Natural killer cell treated with Interleukin-12 subunit alpha and Interleukin-12 subunit beta and Interleukin-15 and Interleukin-18, amount 100 ng/mL, for 72 hours (primary cell): ENCODE measurements around the gene PALLD. TPM values are rescaled to one million over a fixed set of nuclear protein-coding genes. Genes with fewer than 3 reads are reported as not detected.

Experiments
- ATAC-seq, 2 donors: fragments of 150-1000 bp; cut with Tn5 transposase in 1 of 2; sonication (Bioruptor Pico), chemical (Tn5 transposase) in 1 of 2; 2 replicates each; pipeline ENCODE4 v1.10.0; 2021
- DNase-seq: peaks from one replicate; pipeline ENCODE4 v3.0.0; 2022; ENCODE audit warnings: low spot score
- H3K27ac Mint-ChIP-seq, 2 donors: 1 replicate in 1 of 2; 2 replicates in 1 of 2; pipeline ENCODE4 v1.8.0; 2022; ENCODE audit warnings: mixed read lengths in 2 of 2, mild to moderate bottlenecking in 1 of 2, moderate library complexity in 1 of 2
- H3K27me3 Mint-ChIP-seq, 2 donors: 1 replicate in 1 of 2; 2 replicates in 1 of 2; pipeline ENCODE4 v1.8.0; 2022; ENCODE audit warnings: mixed read lengths in 2 of 2
- H3K36me3 Mint-ChIP-seq: one replicate; pipeline ENCODE4 v1.8.0; 2022; ENCODE audit warnings: mixed read lengths
- H3K4me1 Mint-ChIP-seq, 2 donors: 1 replicate in 1 of 2; 2 replicates in 1 of 2; pipeline ENCODE4 v1.8.0; 2022; ENCODE audit warnings: low read depth in 2 of 2, mixed read lengths in 2 of 2, mild to moderate bottlenecking in 1 of 2
- H3K4me3 Mint-ChIP-seq: one replicate; pipeline ENCODE4 v1.8.0; 2022; ENCODE audit warnings: mixed read lengths
- H3K9me3 Mint-ChIP-seq: 2 replicates; pipeline ENCODE4 v1.8.0; 2022; ENCODE audit warnings: mixed read lengths
- total RNA-seq, 2 donors: library from RNA; stranded (reverse); gene quantifications; one replicate each; pipeline ENCODE4 v1.2.3, GENCODE V29; 2022

The PALLD gene
- total RNA-seq, 2 donors from 2014 or later = 0.52 to 11.0 TPM

GRCh38 chr4:168562041-168562571 lies 65.3 kb downstream of the PALLD start:
- H3K9me3 Mint-ChIP-seq = no peaks in the 10 kb centered on the region
- H3K4me1 Mint-ChIP-seq = no peaks in the 10 kb centered on the region
- DNase-seq = no peak
- H3K36me3 Mint-ChIP-seq = no peaks in the 10 kb centered on the region
- H3K27ac Mint-ChIP-seq = no peak overlapping the region
- no peak overlapping the region for H3K4me3 Mint-ChIP-seq
- H3K27me3 Mint-ChIP-seq = peaks cover 26 to 38% of the 10 kb centered on the region in 2 donors
- no peak for ATAC-seq

GRCh38 chr4:168564023-168564422 lies 67.2 kb downstream of the PALLD start:
- no peak for DNase-seq
- Mint-ChIP-seq H3K9me3 (no peaks in the 10 kb centered on the region), H3K4me3 (no peak overlapping the region), H3K27me3 (peaks cover 15 to 22% of the 10 kb centered on the region in 2 donors), H3K27ac (no peak overlapping the region), H3K36me3 (no peaks in the 10 kb centered on the region), H3K4me1 (no peaks in the 10 kb centered on the region)
- ATAC-seq = no peak

- Mint-ChIP-seq H3K4me1 (no peaks in the 10 kb centered on the region), H3K36me3 (no peaks in the 10 kb centered on the region), H3K4me3 (no peak overlapping the region), H3K9me3 (no peaks in the 10 kb centered on the region), H3K27me3 (peaks cover 10 to 29% of the 10 kb centered on the region in 2 donors), H3K27ac (no peak overlapping the region)
- no peak for ATAC-seq
- no peak for DNase-seq
Observed at GRCh38 chr4:168565130-168565529, 68.3 kb downstream of the PALLD start.

GRCh38 chr4:168566726-168567125 lies 69.9 kb downstream of the PALLD start:
- H3K36me3 Mint-ChIP-seq = no peaks in the 10 kb centered on the region
- H3K4me1 Mint-ChIP-seq = no peaks in the 10 kb centered on the region
- no peaks in the 10 kb centered on the region for H3K9me3 Mint-ChIP-seq
- H3K4me3 Mint-ChIP-seq = no peak overlapping the region
- H3K27ac Mint-ChIP-seq = no peak overlapping the region
- peaks cover 13 to 37% of the 10 kb centered on the region in 2 donors for H3K27me3 Mint-ChIP-seq
- ATAC-seq (no peak), DNase-seq (no peak)

- no peak overlapping the region for H3K27ac Mint-ChIP-seq
- peaks cover 0 to 4% of the 10 kb centered on the region in 2 donors for H3K4me1 Mint-ChIP-seq
- no peaks in the 10 kb centered on the region for H3K36me3 Mint-ChIP-seq
- ATAC-seq = no peak
- no peak overlapping the region for H3K4me3 Mint-ChIP-seq
- DNase-seq = no peak
- peaks cover 11 to 31% of the 10 kb centered on the region in 2 donors for H3K27me3 Mint-ChIP-seq
- H3K9me3 Mint-ChIP-seq = no peaks in the 10 kb centered on the region
Observed at GRCh38 chr4:168569066-168569930, 72.4 kb downstream of the PALLD start.

- H3K4me3 Mint-ChIP-seq = no peak overlapping the region
- no peaks in the 10 kb centered on the region for H3K36me3 Mint-ChIP-seq
- no peak for ATAC-seq
- peaks cover 16 to 38% of the 10 kb centered on the region in 2 donors for H3K27me3 Mint-ChIP-seq
- no peak overlapping the region for H3K27ac Mint-ChIP-seq
- H3K4me1 Mint-ChIP-seq = peaks cover 0 to 4% of the 10 kb centered on the region in 2 donors
- no peak for DNase-seq
- H3K9me3 Mint-ChIP-seq = no peaks in the 10 kb centered on the region
Observed at GRCh38 chr4:168569931-168570276, 73.1 kb downstream of the PALLD start.

- ATAC-seq (no peak), DNase-seq (no peak)
- Mint-ChIP-seq H3K4me1 (peaks cover 0 to 4% of the 10 kb centered on the region in 2 donors), H3K4me3 (no peak overlapping the region), H3K27ac (no peak overlapping the region), H3K27me3 (peaks cover 14 to 35% of the 10 kb centered on the region in 2 donors), H3K9me3 (no peaks in the 10 kb centered on the region), H3K36me3 (no peaks in the 10 kb centered on the region)
Observed at GRCh38 chr4:168570466-168570865, 73.6 kb downstream of the PALLD start.

- no peak for ATAC-seq
- no peaks in the 10 kb centered on the region for H3K36me3 Mint-ChIP-seq
- H3K27ac Mint-ChIP-seq = no peak overlapping the region
- H3K9me3 Mint-ChIP-seq = no peaks in the 10 kb centered on the region
- no peak for DNase-seq
- peaks cover 0 to 4% of the 10 kb centered on the region in 2 donors for H3K4me1 Mint-ChIP-seq
- no peak overlapping the region for H3K4me3 Mint-ChIP-seq
- peaks cover 14 to 33% of the 10 kb centered on the region in 2 donors for H3K27me3 Mint-ChIP-seq
Observed at GRCh38 chr4:168572002-168572401, 75.2 kb downstream of the PALLD start.

GRCh38 chr4:168573870-168574269 lies 77.0 kb downstream of the PALLD start:
- no peak for ATAC-seq
- H3K27ac Mint-ChIP-seq = no peak overlapping the region
- peaks cover 0 to 4% of the 10 kb centered on the region in 2 donors for H3K4me1 Mint-ChIP-seq

GRCh38 chr4:168574581-168575295 lies 77.9 kb downstream of the PALLD start:
- DNase-seq = no peak
- H3K36me3 Mint-ChIP-seq = no peaks in the 10 kb centered on the region
- no peaks in the 10 kb centered on the region for H3K9me3 Mint-ChIP-seq
- H3K27me3 Mint-ChIP-seq = peaks cover 14 to 40% of the 10 kb centered on the region in 2 donors
- H3K4me3 Mint-ChIP-seq = no peak overlapping the region
- peaks cover 0 to 4% of the 10 kb centered on the region in 2 donors for H3K4me1 Mint-ChIP-seq
- ATAC-seq = no peak
- H3K27ac Mint-ChIP-seq = no peak overlapping the region

More at GRCh38 chr4:168573870-168574269, 77.0 kb downstream of the PALLD start:
- no peaks in the 10 kb centered on the region for H3K36me3 Mint-ChIP-seq
- no peaks in the 10 kb centered on the region for H3K9me3 Mint-ChIP-seq
- H3K27me3 Mint-ChIP-seq = peaks cover 14 to 40% of the 10 kb centered on the region in 2 donors
- DNase-seq = no peak
- H3K4me3 Mint-ChIP-seq = no peak overlapping the region

- Mint-ChIP-seq H3K4me3 (no peak overlapping the region), H3K27me3 (peaks cover 14 to 43% of the 10 kb centered on the region in 2 donors), H3K4me1 (peaks cover 0 to 4% of the 10 kb centered on the region in 2 donors), H3K9me3 (no peaks in the 10 kb centered on the region), H3K27ac (no peak overlapping the region), H3K36me3 (no peaks in the 10 kb centered on the region)
- DNase-seq = no peak
- ATAC-seq = no peak
Observed at GRCh38 chr4:168575473-168575872, 78.6 kb downstream of the PALLD start.

- Mint-ChIP-seq H3K27ac (no peak overlapping the region), H3K9me3 (no peaks in the 10 kb centered on the region), H3K36me3 (no peaks in the 10 kb centered on the region), H3K4me3 (no peak overlapping the region), H3K4me1 (peaks cover 0 to 4% of the 10 kb centered on the region in 2 donors), H3K27me3 (peaks cover 14 to 53% of the 10 kb centered on the region in 2 donors)
- ATAC-seq (no peak), DNase-seq (no peak)
Observed at GRCh38 chr4:168577624-168578023, 80.8 kb downstream of the PALLD start.

GRCh38 chr4:168580228-168580627 lies 83.4 kb downstream of the PALLD start:
- no peaks in the 10 kb centered on the region for H3K9me3 Mint-ChIP-seq
- H3K4me1 Mint-ChIP-seq = no peaks in the 10 kb centered on the region
- peaks cover 8 to 45% of the 10 kb centered on the region in 2 donors for H3K27me3 Mint-ChIP-seq
- no peak for DNase-seq
- no peaks in the 10 kb centered on the region for H3K36me3 Mint-ChIP-seq
- H3K27ac Mint-ChIP-seq = no peak overlapping the region
- no peak for ATAC-seq
- no peak overlapping the region for H3K4me3 Mint-ChIP-seq

GRCh38 chr4:168584321-168584771 lies 87.5 kb downstream of the PALLD start:
- Mint-ChIP-seq H3K36me3 (no peaks in the 10 kb centered on the region), H3K4me1 (no peaks in the 10 kb centered on the region), H3K9me3 (no peaks in the 10 kb centered on the region), H3K27ac (no peak overlapping the region), H3K4me3 (no peak overlapping the region), H3K27me3 (peaks cover 22 to 48% of the 10 kb centered on the region in 2 donors)
- ATAC-seq (no peak), DNase-seq (no peak)
